NCI-H2196 treated with DMSO at 0.1 percent for 48 hours (cell line): ENCODE data around the gene PRKCE.

ENCODE experiments used
- DNase-seq: peaks from one replicate; lab custom pipeline; 2025; ENCODE audit not compliant: unreplicated experiment; lab: John Stamatoyannopoulos, UW

The PRKCE gene

GRCh38 chr2:46171411-46171953 lies 520.0 kb downstream of the PRKCE start:
- DNase-seq, result no peak

GRCh38 chr2:46171996-46172546 lies 520.6 kb downstream of the PRKCE start:
- DNase-seq, result no peak

- DNase-seq, result no peak
Observed at GRCh38 chr2:46173030-46173429, 521.6 kb downstream of the PRKCE start.

GRCh38 chr2:46173636-46174250 lies 522.3 kb downstream of the PRKCE start:
- DNase-seq, result no peak

GRCh38 chr2:46174345-46175170 lies 523.1 kb downstream of the PRKCE start:
- DNase-seq, result no peak

GRCh38 chr2:46175419-46175818 lies 523.9 kb downstream of the PRKCE start:
- DNase-seq, result no peak

- no peak for DNase-seq
Observed at GRCh38 chr2:46177461-46178089, 526.1 kb downstream of the PRKCE start.

GRCh38 chr2:46179037-46179621 lies 527.7 kb downstream of the PRKCE start:
- DNase-seq, result no peak

GRCh38 chr2:46180189-46180588 lies 528.7 kb downstream of the PRKCE start:
- DNase-seq, result no peak

- DNase-seq, result no peak
Observed at GRCh38 chr2:46181306-46181705, 529.8 kb downstream of the PRKCE start.

GRCh38 chr2:46181789-46182530 lies 530.5 kb downstream of the PRKCE start:
- DNase-seq, result no peak

GRCh38 chr2:46183426-46183825 lies 532.0 kb downstream of the PRKCE start:
- DNase-seq, result no peak

- no peak for DNase-seq
Observed at GRCh38 chr2:46184794-46185583, 533.5 kb downstream of the PRKCE start.

GRCh38 chr2:46187112-46187618 lies 535.7 kb downstream of the PRKCE start:
- no peak for DNase-seq

GRCh38 chr2:46188041-46188716 lies 536.7 kb downstream of the PRKCE start:
- DNase-seq, result no peak

- DNase-seq, result no peak
Observed at GRCh38 chr2:46193356-46193755, 541.9 kb downstream of the PRKCE start.

GRCh38 chr2:46193855-46194254 lies 542.4 kb downstream of the PRKCE start:
- no peak for DNase-seq

- no peak for DNase-seq
Observed at GRCh38 chr2:46194856-46195255, 543.4 kb downstream of the PRKCE start.

GRCh38 chr2:46195819-46196218 lies 544.3 kb downstream of the PRKCE start:
- DNase-seq, result no peak
